Smooth muscle cell (in vitro differentiated cells): ENCODE measurements around the gene CCDC91. TPM values are rescaled to one million over a fixed set of nuclear protein-coding genes. Genes with fewer than 3 reads are reported as not detected.

ENCODE experiments used
- DNase-seq: peaks from one replicate; lab custom pipeline; 2025; ENCODE audit not compliant: unreplicated experiment; lab: John Stamatoyannopoulos, UW
- H2AFZ ChIP-seq: fragments of 200-600 bp; sonication (generic); 2 replicates; pipeline ENCODE4 v1.6.0; 2016; ENCODE audit warnings: antibody characterized with exemption, low read depth, mild to moderate bottlenecking
- H3F3A ChIP-seq: fragments of 200-600 bp; sonication (generic); 2 replicates; pipeline ENCODE4 v1.6.0; 2017; ENCODE audit warnings: antibody characterized with exemption, low read depth
- H3K27ac ChIP-seq: fragments of 200-600 bp; sonication (generic); 2 replicates; pipeline ENCODE4 v1.5.1; 2016; ENCODE audit warnings: low read depth, mild to moderate bottlenecking
- H3K27me3 ChIP-seq: fragments of 200-600 bp; sonication (generic); 2 replicates; pipeline ENCODE4 v1.6.1; 2016; ENCODE audit warnings: low read depth, mild to moderate bottlenecking
- H3K36me3 ChIP-seq: fragments of 200-600 bp; sonication (generic); 2 replicates; pipeline ENCODE4 v1.5.1; 2016; ENCODE audit warnings: low read depth
- H3K4me1 ChIP-seq: fragments of 200-600 bp; sonication (generic); 2 replicates; pipeline ENCODE4 v1.5.1; 2016; ENCODE audit warnings: low read depth
- H3K4me2 ChIP-seq: fragments of 200-600 bp; sonication (generic); 2 replicates; pipeline ENCODE4 v1.6.0; 2016; ENCODE audit warnings: mild to moderate bottlenecking
- H3K4me3 ChIP-seq: fragments of 200-600 bp; sonication (generic); 2 replicates; pipeline ENCODE4 v1.5.1; 2016; ENCODE audit warnings: mild to moderate bottlenecking
- H3K79me2 ChIP-seq: fragments of 200-600 bp; sonication (generic); 2 replicates; pipeline ENCODE4 v1.6.0; 2016; ENCODE audit warnings: low read depth, mild to moderate bottlenecking
- H3K9ac ChIP-seq: fragments of 200-600 bp; sonication (generic); 2 replicates; pipeline ENCODE4 v1.6.0; 2016; ENCODE audit warnings: low read depth
- H3K9me3 ChIP-seq: fragments of 200-600 bp; sonication (generic); replicated peaks from 2 replicates; pipeline ENCODE4 v1.5.1; 2016; ENCODE audit warnings: low read depth
- H4K20me1 ChIP-seq: fragments of 200-600 bp; sonication (generic); 2 replicates; pipeline ENCODE4 v1.6.0; 2016; ENCODE audit warnings: low read depth
- WGBS: methylation state at CpG from one replicate; pipeline ENCODE4 v1.1.7; 2016; ENCODE audit warnings: low lambda C conversion rate; 5-methylcytosine and 5-hydroxymethylcytosine counted together
- polyA plus RNA-seq: library from polyadenylated mRNA; unstranded; fragments of >200 nt; fragmentation: Nextera tagmentation; extraction: Ambion mirVana; gene quantifications from 2 replicates; pipeline ENCODE4 v1.2.1, GENCODE V29; 2016
- total RNA-seq: library from RNA; depleted of rRNA; stranded (reverse); fragments of >200 nt; gene quantifications from 2 replicates; pipeline ENCODE4 v1.2.3, GENCODE V29; 2014
- TF ChIP-seq, protein P1 (sequence below): fragments of 200-600 bp; sonication (generic); IDR thresholded peaks from 2 replicates; pipeline ENCODE4 v1.5.1; 2017; ENCODE audit warnings: borderline replicate concordance, mild to moderate bottlenecking, antibody characterized with exemption; ENCODE audit not compliant: insufficient read depth, poor library complexity, severe bottlenecking

CCDC91 gene
- total and polyA plus RNA-seq, 2 experiments from 2014 or later = 20.1 to 23.7 TPM

DNA sequence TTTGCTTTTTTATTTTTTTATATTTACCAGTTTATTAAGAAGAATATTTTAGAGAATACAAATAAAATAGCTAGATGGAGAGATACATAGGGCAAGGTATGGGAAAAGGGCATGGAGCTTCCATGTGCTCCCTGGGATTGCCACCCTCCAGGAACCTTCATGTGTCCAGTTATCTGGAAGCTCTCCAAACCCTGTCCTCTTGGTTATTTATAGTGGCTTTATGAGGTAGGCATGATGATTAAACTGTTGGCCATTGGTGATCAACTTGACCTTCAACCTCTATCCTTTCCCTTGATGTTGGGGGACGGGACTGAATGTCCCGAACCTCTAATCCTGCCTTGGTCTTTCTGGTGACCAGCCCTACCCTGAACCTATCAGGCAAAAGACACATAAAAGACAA, 156.3 kb downstream of the CCDC91 start:
- Histone ChIP-seq H3K27ac (no peak overlapping the region), H3K4me2 (no peak overlapping the region), H3K79me2 (no peaks in the 10 kb centered on the region), H3K4me3 (no peak overlapping the region), H3K27me3 (no peaks in the 10 kb centered on the region), H4K20me1 (no peaks in the 10 kb centered on the region), H3K9ac (no peak overlapping the region), H3K36me3 (no peaks in the 10 kb centered on the region), H3K9me3 (peaks cover under 1% of the 10 kb centered on the region), H3K4me1 (no peaks in the 10 kb centered on the region), H2AFZ (no peak overlapping the region), H3F3A (no peaks in the 10 kb centered on the region)
- WGBS = 93% methylated on average over 2 of the region's 2 CpGs
- no peak for DNase-seq
- TF ChIP-seq, protein P1, sequence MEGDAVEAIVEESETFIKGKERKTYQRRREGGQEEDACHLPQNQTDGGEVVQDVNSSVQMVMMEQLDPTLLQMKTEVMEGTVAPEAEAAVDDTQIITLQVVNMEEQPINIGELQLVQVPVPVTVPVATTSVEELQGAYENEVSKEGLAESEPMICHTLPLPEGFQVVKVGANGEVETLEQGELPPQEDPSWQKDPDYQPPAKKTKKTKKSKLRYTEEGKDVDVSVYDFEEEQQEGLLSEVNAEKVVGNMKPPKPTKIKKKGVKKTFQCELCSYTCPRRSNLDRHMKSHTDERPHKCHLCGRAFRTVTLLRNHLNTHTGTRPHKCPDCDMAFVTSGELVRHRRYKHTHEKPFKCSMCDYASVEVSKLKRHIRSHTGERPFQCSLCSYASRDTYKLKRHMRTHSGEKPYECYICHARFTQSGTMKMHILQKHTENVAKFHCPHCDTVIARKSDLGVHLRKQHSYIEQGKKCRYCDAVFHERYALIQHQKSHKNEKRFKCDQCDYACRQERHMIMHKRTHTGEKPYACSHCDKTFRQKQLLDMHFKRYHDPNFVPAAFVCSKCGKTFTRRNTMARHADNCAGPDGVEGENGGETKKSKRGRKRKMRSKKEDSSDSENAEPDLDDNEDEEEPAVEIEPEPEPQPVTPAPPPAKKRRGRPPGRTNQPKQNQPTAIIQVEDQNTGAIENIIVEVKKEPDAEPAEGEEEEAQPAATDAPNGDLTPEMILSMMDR = no peak

- TF ChIP-seq, protein P1 = no peak
- H3K79me2 ChIP-seq = no peaks in the 10 kb centered on the region
- H2AFZ ChIP-seq = no peak overlapping the region
- no peak for DNase-seq
- H3K9ac ChIP-seq = no peak overlapping the region
- no peak overlapping the region for H3K4me2 ChIP-seq
- peaks cover 17% of the 10 kb centered on the region for H3K9me3 ChIP-seq
- H3K4me1 ChIP-seq = no peaks in the 10 kb centered on the region
- H3F3A ChIP-seq = no peaks in the 10 kb centered on the region
- no peaks in the 10 kb centered on the region for H3K27me3 ChIP-seq
- H3K36me3 ChIP-seq = no peaks in the 10 kb centered on the region
- no peaks in the 10 kb centered on the region for H4K20me1 ChIP-seq
- no peak overlapping the region for H3K4me3 ChIP-seq
- no peak overlapping the region for H3K27ac ChIP-seq
- WGBS = 30% methylated on average over 2 of the region's 2 CpGs
These were observed 158.9 kb downstream of the CCDC91 start for GRCh38 chr12:28349196-28349595.

DNA sequence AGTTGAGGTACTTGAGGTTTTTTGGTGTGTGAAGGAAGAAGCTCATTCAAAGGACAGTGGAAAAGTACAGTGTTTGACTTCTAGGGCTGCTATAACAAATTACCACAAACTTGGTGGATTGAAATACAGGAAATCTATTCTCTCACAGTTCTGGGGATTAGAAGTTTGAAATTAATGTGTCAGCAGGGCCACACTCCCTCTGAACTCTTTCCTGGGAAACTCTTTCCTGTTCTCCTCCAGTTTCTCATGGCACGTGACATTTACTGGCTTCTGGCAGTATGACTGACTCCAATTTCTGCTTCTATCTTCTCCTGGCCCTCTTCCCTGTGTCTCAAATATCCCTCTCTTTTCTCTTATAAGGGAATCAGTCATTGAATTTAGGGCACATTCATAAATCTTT, 160.2 kb downstream of the CCDC91 start:
- Histone ChIP-seq H3K36me3 (no peaks in the 10 kb centered on the region), H3K4me2 (no peak overlapping the region), H3K27ac (no peak overlapping the region), H2AFZ (no peak overlapping the region), H3K27me3 (no peaks in the 10 kb centered on the region), H3K4me1 (no peaks in the 10 kb centered on the region), H4K20me1 (no peaks in the 10 kb centered on the region), H3K4me3 (no peak overlapping the region), H3K9ac (no peak overlapping the region), H3K9me3 (peaks cover 17% of the 10 kb centered on the region), H3F3A (no peaks in the 10 kb centered on the region), H3K79me2 (no peaks in the 10 kb centered on the region)
- TF ChIP-seq, protein P1 = no peak
- DNase-seq = no peak
- WGBS = 40% methylated on average over 1 of the region's 1 CpG

GRCh38 chr12:28351414-28351813, 161.2 kb downstream of the CCDC91 start:
- DNase-seq = no peak
- peaks cover 17% of the 10 kb centered on the region for H3K9me3 ChIP-seq
- no peaks in the 10 kb centered on the region for H3K4me1 ChIP-seq
- H3F3A ChIP-seq = no peaks in the 10 kb centered on the region
- H3K27ac ChIP-seq = no peak overlapping the region
- no peaks in the 10 kb centered on the region for H3K36me3 ChIP-seq
- H4K20me1 ChIP-seq = no peaks in the 10 kb centered on the region
- H3K27me3 ChIP-seq = no peaks in the 10 kb centered on the region
- no peak overlapping the region for H3K9ac ChIP-seq
- H3K79me2 ChIP-seq = no peaks in the 10 kb centered on the region
- WGBS = 68% methylated on average over 2 of the region's 2 CpGs
- TF ChIP-seq, protein P1 = no peak
- no peak overlapping the region for H3K4me3 ChIP-seq
- no peak overlapping the region for H3K4me2 ChIP-seq
- H2AFZ ChIP-seq = no peak overlapping the region
